GM19372 (cell line): Measurements from ENCODE around the gene BEST1.
"Not testable (repeated sequence)": the region's sequence is repeated elsewhere in the genome, so short reads cannot be mapped to it uniquely, and the experiment has no call there.

Source experiments
- ATAC-seq: cut with Tn5 transposase; IDR thresholded peaks from one replicate; pipeline ENCODE4 v1.9.1; 2021; ENCODE audit warnings: mild to moderate bottlenecking, low read depth, moderate library complexity; ENCODE audit not compliant: unreplicated experiment

Gene BEST1

DNA sequence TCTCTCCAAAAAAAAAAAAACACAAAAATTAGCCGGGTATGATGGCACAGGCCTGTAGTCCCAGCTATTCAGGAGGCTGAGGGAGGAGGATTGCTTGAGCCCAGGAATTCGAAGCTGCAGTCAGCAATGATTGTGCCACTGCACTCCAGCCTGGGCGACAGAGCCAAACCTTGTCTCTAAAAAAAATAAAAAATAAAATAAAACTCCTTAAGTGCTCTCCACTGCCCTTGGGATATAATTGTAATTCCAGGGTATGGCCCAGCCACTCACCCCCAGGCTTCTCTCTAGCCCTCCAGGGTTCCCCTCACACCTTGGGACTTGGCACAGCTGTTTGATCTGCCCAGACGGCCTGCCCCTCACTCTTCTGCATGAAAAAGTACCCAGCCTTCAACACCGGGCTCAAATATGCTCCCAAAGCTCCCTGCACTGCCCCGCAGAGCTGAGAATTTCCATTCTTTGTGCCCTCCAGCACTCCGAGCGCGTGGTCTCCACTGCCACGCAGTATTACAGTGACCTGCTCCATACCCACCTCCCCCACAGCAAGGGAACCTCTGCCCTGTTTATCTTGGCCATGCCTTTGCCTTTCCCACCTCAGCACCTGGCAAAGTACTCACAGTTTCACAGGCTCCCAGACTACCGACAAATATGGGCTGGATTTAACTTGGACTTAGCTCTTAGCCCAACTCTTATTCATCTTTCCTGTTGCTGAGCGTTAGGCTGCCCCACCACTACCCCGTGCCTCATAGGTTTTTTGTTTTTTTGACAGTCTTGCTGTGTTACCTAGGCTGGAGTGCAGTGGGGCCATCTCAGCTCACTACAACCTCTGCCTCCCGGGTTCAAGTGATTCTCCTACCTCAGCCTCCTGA, 24.8 kb downstream of the BEST1 start:
- ATAC-seq: no peak

GRCh38 chr11:61975638-61976419, 25.7 kb downstream of the BEST1 start:
- no peak for ATAC-seq

GRCh38 chr11:61976420-61976800, 26.3 kb downstream of the BEST1 start:
- no peak for ATAC-seq

DNA sequence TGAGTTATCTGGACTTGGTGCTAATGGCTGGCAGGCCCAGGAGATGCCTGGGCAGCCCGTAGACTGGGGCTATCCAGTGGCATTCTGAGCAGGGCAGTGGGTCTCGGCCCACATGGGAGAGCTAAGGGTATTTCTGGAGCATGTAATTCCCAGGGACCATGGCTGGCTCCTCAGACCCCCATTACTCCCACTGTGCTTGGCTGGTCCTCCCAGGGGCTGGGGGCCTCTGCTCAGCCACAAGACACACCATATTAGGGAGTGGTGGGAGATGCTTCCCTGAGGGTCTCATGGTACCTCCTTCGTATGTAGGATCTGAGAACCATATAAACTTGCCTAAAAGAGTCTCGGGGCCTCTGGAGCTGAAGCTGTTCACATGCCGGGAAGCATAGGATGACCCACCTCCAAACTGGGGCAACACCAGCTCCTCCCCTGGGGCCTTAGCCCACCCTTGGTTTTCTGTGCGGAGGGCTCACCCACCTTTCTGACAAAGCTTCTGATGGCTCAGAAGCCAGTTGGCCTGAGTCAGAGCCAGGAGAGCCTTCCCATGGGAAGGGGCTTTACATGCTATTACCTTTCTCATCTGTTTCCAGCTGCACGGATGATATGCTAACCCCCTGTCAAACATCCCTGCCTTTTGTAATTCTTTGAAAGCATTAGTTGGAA, 26.8 kb downstream of the BEST1 start:
- ATAC-seq: no peak

DNA sequence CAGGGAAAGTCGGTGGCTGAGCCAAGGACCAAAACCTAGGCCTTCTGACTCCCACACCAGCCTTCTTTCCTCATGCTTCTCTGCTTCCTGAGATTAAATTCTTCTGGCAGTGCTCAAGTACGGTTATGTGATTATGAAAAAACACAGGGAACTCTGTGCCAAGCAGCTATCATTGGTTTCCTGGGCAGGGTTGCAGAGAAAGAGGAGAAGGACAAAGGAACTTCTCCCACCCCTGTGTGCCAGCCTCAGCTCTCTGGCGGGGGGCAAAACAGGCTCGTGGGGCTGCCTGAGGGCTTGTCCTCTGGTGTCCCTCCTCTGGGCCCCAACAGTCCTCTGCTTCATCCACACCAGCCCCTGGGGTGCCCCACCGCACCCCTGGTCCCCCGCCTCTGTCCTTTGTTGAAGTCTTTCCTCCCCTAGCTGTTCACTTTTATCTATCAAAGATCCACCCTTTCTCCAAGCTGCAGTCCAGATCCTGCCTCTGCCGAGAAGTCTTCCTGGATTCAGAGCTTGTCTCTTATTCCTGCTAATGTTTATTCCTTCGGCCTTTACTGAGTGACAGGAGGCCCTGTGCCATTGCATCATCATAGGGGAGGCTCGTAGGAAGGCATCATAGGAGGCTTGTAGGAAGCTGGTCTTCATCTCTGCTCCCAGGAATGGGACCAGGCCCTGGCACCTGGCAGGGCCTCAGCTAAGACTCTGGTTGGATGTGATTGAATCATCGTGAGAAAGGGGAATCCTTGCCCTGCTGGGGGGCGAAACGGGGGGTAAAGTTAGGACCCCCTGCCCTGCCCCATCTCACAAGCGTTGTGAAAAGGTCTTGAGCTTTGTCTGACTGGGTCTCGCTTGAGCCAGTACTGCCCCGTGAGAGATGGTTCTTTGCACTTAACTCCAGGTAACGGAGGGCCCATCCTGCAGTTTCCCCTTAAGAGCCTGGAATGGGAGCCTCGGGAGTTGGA, 28.8 kb downstream of the BEST1 start:
- ATAC-seq: no peak

DNA sequence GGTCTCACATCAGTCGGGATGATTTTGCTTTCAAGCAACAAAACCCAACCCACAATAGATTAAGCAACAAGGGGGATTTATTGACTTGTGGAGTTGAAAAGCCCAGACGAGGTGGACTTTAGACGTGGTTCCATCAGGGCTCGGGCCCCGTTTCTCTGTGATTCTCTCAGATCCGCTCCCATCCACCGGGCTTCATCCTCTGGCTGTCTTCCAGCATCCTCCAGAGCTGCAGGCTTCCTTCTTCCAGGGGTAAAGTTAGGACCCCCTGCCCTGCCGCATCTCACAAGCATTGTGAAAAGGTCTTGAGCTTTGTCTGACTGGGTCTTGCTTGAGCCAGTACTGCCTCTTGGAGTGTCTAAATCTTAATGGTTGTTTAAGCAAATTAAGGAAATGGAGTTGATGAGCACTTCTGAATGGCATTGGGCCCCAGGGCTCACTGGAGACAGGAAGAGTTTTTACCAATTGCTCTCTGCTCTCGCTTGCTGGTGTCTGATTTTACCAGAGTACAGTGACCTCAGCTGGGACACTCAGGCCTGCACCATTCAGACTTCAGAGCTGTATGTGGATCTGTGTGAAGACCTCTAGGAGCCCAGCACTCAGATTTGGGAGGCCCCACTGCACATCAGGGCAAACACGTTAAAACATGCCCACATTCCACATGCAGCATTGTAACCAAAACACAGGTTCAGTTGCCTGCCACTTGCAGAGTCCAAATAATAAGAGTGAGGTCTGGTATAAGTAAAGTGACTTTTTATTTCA, 30.8 kb downstream of the BEST1 start:
- ATAC-seq: no peak

- no peak for ATAC-seq
These were observed 33.3 kb downstream of the BEST1 start for GRCh38 chr11:61983419-61983818.

DNA sequence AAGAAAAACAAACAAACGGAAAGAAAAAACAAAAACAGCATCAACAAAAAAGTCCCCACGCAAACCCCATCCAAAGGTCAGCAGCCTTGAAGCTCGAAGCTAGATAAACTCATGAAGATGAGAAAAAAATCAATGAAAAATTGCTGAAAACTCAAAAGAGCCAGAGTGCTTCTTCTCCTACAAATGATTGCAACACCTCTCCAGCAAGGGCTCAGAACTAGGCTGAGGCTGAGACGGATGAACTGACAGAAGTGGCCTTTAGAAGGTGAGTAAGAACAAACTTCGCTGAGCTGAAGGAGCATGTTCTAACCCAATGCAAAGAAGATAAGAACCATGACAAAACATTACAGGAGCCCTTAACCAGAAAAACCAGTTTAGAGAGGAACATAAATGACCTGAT, 35.7 kb downstream of the BEST1 start:
- no peak for ATAC-seq

- no peak for ATAC-seq
These were observed 44.8 kb downstream of the BEST1 start for GRCh38 chr11:61994981-61995380.

DNA sequence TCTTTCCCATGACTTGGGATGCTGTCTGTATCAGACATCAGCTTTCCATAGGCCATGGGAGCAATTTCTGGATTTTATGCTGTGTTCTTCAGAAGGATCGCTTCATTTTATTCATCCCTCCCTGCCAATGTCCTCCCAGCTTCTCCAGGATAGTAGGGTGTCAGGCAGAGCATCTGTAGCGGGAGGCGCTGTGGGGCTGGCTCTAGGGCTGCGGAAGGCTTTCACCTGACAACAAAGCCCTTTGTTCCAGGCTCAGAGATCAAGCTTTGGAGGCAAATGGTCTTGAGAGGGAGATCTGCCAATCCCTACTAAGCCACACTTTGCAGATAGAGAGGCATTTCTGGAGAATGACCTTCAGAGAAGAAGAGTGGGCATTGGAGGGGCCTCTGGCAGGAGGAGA, 46.8 kb downstream of the BEST1 start:
- no peak for ATAC-seq

GRCh38 chr11:61999141-61999975, 49.2 kb downstream of the BEST1 start:
- no peak for ATAC-seq

GRCh38 chr11:62000539-62001446, 50.6 kb downstream of the BEST1 start:
- no peak for ATAC-seq

DNA sequence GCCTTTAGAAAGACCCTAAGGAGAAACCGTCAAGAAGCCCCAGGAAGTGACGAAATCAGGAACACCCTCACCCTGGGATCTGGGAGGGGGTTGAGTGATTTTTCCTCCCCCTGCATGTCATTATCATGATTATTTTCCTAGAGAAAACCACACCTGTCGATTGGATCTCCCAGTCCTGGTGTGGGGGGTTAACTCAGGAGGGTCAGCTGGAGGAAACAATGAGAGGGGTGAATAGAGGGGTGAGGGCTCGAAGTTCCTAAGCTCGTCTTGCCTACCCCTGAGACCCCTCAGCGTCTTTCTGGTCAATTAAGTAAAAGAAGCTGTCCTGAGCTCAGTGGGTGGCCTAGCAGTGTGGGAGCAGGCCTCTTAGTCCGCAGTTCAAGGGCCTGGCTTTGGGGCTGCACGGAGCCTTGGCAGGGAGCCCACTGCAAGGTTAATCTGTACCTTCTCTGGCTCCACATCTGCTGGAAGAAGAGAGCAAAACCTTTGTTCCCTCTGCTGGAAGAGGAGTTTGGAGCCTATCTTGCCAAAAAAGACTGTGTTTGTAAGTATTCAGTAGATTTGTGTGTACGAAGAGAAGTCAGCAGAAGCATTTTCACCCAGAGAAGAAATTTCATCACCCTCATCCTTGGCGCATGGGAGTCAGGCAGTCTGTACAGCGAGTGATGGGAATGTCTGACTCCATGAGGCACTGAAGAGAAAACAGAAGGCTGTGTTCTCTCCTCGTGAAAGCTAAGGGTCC, 51.5 kb downstream of the BEST1 start:
- no peak for ATAC-seq

- ATAC-seq: not testable (repeated sequence)
These were observed 52.1 kb downstream of the BEST1 start for GRCh38 chr11:62002283-62002682.

DNA sequence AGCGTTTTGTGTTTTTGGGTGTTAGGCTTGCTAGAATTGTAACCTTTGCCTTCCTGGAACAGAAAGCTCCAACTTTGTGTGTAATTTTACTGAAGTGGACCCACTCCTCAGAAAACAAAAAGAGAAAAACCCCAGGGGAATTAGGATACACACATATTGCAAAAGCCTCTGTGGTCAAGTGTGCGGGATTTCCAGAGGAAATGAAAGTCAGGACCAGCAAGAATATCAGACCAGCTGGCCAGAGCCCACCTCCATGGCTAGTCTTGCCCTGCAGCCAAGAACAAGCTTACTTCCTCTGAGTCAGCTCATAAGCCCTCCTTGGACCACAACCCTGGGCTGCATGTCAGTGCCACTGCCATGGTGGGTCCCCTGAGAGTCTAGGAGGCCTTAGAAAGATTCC, 54.3 kb downstream of the BEST1 start:
- ATAC-seq: no peak

DNA sequence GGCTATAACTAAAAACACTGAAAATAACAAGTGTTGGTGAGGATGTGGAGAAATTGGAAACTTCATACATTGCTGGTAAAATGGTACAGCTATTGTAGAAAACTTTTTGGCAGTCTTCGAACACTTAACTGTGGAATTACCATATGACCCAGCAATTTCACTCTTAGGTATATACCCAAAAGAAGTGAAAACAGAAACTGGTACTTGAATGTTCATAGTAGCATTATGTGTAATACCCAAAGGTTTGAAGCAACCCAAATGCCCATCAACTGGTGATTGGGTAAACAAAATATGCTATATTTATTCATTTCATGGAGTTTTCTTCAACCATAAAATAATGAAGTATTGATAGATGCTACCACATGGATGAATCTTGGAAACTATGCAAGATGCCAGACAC, 58.0 kb downstream of the BEST1 start:
- no peak for ATAC-seq
